ENCODE results near the gene FARP1.

Gene FARP1

DNA sequence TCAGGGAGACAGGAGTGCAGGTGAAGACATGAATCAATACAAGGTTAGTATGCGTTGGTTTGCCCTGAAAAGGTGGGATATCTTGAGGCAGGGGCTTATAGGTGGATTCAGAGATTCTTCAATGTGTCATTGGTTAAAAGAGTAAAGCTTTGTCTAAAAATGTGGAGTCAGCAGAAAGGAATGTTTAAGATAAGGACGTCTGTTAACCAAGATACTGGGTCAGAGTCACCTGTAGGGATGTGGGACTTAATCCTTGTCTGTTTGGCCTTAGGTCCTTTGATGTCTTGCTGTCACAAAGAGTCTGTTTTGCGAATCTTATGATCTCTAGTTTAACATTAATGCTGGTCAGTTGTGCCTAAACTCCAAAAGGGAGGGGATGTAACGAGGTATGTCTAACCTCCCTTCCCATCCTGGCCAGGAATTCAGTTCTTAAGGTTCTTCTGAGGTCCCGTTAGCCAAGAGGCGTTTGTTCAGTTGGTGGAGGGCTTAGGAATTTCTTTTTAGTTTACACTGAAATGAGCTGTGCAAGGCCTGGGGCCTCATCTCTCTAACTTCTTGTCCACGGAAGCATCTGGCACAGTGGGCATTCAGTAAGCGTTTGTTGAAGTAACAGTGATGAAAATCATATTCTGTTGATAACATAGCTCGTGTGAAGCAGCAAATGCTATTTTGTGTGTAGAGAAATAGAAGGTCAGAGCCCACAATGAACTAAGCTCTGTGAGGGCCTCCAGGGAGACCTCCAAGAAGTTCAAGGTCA lies 130.4 kb downstream of the FARP1 start:
- DNase-seq (ENCODE audit: low read depth), result no peak
- no peak overlapping the region for H3K4me3 ChIP-seq (ENCODE audit: low read length)
- TF ChIP-seq, protein P1, sequence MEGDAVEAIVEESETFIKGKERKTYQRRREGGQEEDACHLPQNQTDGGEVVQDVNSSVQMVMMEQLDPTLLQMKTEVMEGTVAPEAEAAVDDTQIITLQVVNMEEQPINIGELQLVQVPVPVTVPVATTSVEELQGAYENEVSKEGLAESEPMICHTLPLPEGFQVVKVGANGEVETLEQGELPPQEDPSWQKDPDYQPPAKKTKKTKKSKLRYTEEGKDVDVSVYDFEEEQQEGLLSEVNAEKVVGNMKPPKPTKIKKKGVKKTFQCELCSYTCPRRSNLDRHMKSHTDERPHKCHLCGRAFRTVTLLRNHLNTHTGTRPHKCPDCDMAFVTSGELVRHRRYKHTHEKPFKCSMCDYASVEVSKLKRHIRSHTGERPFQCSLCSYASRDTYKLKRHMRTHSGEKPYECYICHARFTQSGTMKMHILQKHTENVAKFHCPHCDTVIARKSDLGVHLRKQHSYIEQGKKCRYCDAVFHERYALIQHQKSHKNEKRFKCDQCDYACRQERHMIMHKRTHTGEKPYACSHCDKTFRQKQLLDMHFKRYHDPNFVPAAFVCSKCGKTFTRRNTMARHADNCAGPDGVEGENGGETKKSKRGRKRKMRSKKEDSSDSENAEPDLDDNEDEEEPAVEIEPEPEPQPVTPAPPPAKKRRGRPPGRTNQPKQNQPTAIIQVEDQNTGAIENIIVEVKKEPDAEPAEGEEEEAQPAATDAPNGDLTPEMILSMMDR (conservative IDR thresholded peaks at IDR 0.05; ENCODE audit: low read depth, low read length), result no peak

DNA sequence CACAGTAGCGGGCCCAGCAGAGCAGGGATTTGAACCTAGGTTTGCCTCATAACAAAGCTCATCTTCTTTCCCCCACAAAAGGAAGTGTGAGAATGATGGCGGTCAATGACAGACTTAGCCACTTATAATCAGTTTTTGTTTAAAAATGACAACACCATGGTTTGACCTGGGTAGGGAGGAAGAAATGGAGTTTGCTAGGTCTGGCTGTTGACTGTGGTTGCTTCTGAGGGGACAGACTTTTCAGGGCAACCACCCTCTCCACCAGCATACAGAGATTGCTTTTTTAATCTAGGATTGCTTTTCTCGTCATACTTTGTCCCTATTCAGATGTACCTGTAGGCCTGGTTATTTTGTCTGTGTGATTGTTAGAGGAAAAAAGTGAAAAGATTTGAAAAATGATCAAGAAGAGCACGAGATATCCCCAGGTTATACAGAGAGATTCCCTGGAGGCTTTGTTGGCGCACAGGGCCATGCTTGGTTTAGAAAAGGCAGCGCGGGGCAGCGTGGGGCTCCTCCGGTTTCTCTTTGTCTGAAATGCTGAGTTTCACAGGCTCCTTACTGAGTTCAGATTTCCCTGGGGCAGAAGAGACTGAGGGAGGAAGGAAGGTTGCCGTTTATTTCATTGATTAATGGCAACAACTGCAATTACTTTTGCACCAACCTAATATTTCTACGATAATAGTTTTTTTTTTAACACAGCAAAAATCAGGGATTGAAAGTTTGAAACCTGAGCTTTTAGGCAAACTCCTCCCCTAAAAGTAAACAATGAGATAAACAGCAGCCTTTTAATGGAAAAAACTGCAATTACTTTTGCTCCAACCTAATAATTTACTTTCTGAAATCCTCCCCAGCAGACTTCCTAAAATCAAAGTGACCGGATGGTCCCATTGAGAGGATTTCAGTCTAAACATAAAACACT lies 131.2 kb downstream of the FARP1 start:
- TF ChIP-seq, protein P1 (conservative IDR thresholded peaks at IDR 0.05; ENCODE audit: low read depth, low read length), result no peak
- DNase-seq (ENCODE audit: low read depth), result no peak
- no peak overlapping the region for H3K4me3 ChIP-seq (ENCODE audit: low read length)

DNA sequence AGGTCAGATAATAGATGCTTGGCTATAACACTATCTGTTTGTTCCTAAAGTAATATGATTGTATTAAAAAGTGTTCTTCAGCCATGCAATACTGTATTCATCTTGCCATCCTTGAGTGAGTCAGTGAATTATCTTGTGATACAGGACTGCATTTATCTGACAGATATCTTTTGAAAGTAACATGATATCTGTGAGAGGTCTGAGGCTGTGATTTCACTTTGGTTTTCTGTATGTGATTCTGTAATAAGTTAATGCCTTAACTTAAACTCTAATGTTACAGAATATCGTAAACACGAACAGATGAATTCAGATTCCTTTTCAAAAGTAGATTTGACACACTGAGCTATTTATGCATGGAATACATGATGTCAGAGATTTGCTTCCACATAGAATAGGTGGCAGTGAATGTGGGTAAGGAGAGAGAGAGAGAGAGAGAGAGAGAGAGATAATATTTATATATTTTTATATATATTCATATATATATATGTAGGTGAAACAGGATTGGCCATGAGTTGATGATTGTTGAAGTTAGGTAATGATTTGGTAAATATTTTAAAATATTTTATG lies 132.1 kb downstream of the FARP1 start:
- TF ChIP-seq, protein P1 (conservative IDR thresholded peaks at IDR 0.05; ENCODE audit: low read depth, low read length), result no peak
- no peak for DNase-seq (ENCODE audit: low read depth)

GRCh38 chr13:98275681-98276171 lies 132.8 kb downstream of the FARP1 start:
- TF ChIP-seq, protein P1 (conservative IDR thresholded peaks at IDR 0.05; ENCODE audit: low read depth, low read length), result no peak
- DNase-seq (ENCODE audit: low read depth), result no peak
- H3K4me3 ChIP-seq (ENCODE audit: low read length), result no peak overlapping the region

More for the DNA sequence above, 132.1 kb downstream of the FARP1 start:
- no peak overlapping the region for H3K4me3 ChIP-seq (ENCODE audit: low read length)

DNA sequence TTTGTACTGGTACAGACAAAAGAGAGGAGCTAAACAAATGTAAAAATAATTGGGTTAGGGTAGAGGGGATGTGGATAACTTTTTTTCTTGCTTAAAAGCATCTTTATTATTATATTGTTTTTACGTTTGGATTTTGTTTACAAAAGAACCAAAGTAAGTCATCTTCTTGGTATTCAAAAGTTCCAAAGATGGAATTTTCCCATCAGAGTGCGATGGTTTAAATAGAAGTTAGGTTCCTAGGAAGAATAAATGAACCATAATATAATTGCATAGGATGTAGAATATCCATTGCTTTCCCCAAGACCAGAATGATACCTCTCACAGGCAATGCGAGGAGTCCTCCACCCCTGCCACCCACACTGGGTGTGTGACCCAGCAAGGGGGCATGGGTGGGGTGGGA lies 133.6 kb downstream of the FARP1 start:
- TF ChIP-seq, protein P1 (conservative IDR thresholded peaks at IDR 0.05; ENCODE audit: low read depth, low read length), result no peak
- DNase-seq (ENCODE audit: low read depth), result no peak
- no peak overlapping the region for H3K4me3 ChIP-seq (ENCODE audit: low read length)

- H3K4me3 ChIP-seq (ENCODE audit: low read length), result no peak overlapping the region
- TF ChIP-seq, protein P1 (conservative IDR thresholded peaks at IDR 0.05; ENCODE audit: low read depth, low read length), result no peak
- DNase-seq (ENCODE audit: low read depth), result no peak
Observed at GRCh38 chr13:98278068-98278724, 135.3 kb downstream of the FARP1 start.

Measured in retinal pigment epithelial cell (primary cell).